GM18526 (cell line): Measurements from ENCODE around the gene DDX3X.

Experiments
- POLR2A ChIP-seq: IDR thresholded peaks from 3 replicates; pipeline ENCODE4 v1.6.1; 2011; ENCODE audit not compliant: insufficient read length; ENCODE audit errors: extremely low read depth

The DDX3X gene

GRCh38 chrX:41320393-41320792 is 13.6 kb upstream of the DDX3X start:
- TF ChIP-seq POLR2A: no peak

- TF ChIP-seq POLR2A: no peak
These were observed 10.9 kb upstream of the DDX3X start for GRCh38 chrX:41322821-41323603.

- TF ChIP-seq POLR2A: no peak
These were observed 7.5 kb upstream of the DDX3X start for GRCh38 chrX:41326431-41326830.

- no peak for TF ChIP-seq POLR2A
These were observed 6.6 kb upstream of the DDX3X start for GRCh38 chrX:41327341-41327740.

- TF ChIP-seq POLR2A: no peak
These were observed 4.9 kb upstream of the DDX3X start for GRCh38 chrX:41329101-41329500.

- TF ChIP-seq POLR2A: no peak
These were observed 2.0 kb upstream of the DDX3X start for GRCh38 chrX:41332005-41332404.

GRCh38 chrX:41332408-41333002 is 1.5 kb upstream of the DDX3X start:
- TF ChIP-seq POLR2A: no peak

GRCh38 chrX:41333003-41333743 is 789 bp upstream of the DDX3X start:
- peak; percentile 29 for TF ChIP-seq POLR2A

- TF ChIP-seq POLR2A: no peak
These were observed 618 bp downstream of the DDX3X start for GRCh38 chrX:41334363-41335197.

GRCh38 chrX:41335198-41335957 is 1.4 kb downstream of the DDX3X start:
- no peak for TF ChIP-seq POLR2A

- TF ChIP-seq POLR2A: no peak
These were observed 2.0 kb downstream of the DDX3X start for GRCh38 chrX:41335958-41336331.

- TF ChIP-seq POLR2A: no peak
These were observed 2.5 kb downstream of the DDX3X start for GRCh38 chrX:41336447-41336846.

GRCh38 chrX:41337140-41337539 is 3.2 kb downstream of the DDX3X start:
- TF ChIP-seq POLR2A: no peak

GRCh38 chrX:41338436-41338835 is 4.5 kb downstream of the DDX3X start:
- TF ChIP-seq POLR2A: no peak

GRCh38 chrX:41339148-41339547 is 5.2 kb downstream of the DDX3X start:
- no peak for TF ChIP-seq POLR2A
